ENCODE results near the gene GTF2H1.

DNA sequence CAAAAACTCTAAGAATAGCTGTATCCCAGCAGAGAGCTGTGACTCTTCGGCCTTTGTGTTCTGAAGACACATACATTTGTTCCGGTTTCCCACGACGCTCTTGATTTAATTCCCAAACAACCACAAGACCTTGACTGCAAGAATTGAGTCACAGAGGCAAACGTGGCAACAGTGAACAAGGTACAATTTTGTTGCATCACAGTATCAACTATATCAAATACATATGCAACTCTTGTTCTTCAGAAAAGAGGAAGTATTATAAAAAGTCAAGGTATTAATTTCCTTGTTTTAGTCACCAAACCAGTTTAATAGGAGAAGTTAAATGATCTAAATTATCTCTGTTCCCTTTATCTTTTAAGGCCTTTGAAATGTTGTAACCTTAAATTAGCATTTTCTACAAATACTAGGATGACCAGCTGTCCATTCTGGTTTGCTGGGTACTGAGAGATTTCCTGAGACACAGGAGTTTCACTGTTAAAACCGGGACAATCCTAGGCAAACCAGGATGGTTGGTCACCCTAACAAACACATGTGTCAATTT lies 11.5 kb upstream of the GTF2H1 start:
- TF ChIP-seq, protein P1, sequence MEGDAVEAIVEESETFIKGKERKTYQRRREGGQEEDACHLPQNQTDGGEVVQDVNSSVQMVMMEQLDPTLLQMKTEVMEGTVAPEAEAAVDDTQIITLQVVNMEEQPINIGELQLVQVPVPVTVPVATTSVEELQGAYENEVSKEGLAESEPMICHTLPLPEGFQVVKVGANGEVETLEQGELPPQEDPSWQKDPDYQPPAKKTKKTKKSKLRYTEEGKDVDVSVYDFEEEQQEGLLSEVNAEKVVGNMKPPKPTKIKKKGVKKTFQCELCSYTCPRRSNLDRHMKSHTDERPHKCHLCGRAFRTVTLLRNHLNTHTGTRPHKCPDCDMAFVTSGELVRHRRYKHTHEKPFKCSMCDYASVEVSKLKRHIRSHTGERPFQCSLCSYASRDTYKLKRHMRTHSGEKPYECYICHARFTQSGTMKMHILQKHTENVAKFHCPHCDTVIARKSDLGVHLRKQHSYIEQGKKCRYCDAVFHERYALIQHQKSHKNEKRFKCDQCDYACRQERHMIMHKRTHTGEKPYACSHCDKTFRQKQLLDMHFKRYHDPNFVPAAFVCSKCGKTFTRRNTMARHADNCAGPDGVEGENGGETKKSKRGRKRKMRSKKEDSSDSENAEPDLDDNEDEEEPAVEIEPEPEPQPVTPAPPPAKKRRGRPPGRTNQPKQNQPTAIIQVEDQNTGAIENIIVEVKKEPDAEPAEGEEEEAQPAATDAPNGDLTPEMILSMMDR (IDR thresholded peaks at IDR 0.05; ENCODE audit: poor library complexity) = no peak
- TF ChIP-seq EZH2 (IDR thresholded peaks at IDR 0.05; ENCODE audit: borderline replicate concordance) = no peak

Data from hepatocyte (in vitro differentiated cells).